GM12873 (cell line): ENCODE results near the gene FALEC.

Experiments
- TF ChIP-seq, protein P1 (sequence below): IDR thresholded peaks from 2 replicates; pipeline ENCODE4 v1.5.1; 2012; ENCODE audit warnings: low read depth, mild to moderate bottlenecking, moderate library complexity, low read length, control low read depth; ENCODE audit not compliant: insufficient read depth; ENCODE audit errors: missing control alignments

The FALEC gene

DNA sequence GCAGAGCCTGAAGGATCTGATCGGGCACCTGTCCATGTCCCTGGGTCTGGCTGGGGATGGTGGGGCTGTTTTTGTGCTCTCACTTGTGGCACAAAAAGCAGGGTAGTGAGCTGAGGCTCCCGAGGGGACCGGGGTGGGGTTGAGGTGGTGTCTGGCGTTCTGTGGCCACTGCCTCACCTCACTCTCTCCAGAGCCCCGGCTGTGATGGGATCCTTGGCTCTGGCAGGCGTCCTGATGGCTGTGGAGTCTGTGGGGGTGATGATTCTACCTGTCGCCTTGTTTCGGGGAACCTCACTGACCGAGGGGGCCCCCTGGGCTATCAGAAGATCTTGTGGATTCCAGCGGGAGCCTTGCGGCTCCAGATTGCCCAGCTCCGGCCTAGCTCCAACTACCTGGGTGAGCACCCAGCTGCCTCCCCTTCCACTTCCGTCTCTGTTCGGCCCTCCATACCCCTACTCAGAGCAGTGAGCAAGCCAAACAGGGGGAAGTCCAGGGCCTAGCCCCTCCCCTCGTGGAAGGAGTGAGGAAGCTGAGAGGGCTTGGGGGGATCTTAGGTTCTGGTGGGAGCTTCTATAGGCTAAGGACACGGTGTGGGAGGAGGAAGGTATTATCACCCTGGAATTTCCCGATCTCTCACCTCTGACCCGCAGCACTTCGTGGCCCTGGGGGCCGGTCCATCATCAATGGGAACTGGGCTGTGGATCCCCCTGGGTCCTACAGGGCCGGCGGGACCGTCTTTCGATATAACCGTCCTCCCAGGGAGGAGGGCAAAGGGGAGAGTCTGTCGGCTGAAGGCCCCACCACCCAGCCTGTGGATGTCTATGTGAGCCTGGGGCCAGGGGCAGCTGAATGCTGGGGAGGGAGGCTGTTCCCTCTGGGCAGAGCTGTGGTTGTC lies 40.7 kb downstream of the FALEC start:
- TF ChIP-seq, protein P1, sequence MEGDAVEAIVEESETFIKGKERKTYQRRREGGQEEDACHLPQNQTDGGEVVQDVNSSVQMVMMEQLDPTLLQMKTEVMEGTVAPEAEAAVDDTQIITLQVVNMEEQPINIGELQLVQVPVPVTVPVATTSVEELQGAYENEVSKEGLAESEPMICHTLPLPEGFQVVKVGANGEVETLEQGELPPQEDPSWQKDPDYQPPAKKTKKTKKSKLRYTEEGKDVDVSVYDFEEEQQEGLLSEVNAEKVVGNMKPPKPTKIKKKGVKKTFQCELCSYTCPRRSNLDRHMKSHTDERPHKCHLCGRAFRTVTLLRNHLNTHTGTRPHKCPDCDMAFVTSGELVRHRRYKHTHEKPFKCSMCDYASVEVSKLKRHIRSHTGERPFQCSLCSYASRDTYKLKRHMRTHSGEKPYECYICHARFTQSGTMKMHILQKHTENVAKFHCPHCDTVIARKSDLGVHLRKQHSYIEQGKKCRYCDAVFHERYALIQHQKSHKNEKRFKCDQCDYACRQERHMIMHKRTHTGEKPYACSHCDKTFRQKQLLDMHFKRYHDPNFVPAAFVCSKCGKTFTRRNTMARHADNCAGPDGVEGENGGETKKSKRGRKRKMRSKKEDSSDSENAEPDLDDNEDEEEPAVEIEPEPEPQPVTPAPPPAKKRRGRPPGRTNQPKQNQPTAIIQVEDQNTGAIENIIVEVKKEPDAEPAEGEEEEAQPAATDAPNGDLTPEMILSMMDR: no peak

DNA sequence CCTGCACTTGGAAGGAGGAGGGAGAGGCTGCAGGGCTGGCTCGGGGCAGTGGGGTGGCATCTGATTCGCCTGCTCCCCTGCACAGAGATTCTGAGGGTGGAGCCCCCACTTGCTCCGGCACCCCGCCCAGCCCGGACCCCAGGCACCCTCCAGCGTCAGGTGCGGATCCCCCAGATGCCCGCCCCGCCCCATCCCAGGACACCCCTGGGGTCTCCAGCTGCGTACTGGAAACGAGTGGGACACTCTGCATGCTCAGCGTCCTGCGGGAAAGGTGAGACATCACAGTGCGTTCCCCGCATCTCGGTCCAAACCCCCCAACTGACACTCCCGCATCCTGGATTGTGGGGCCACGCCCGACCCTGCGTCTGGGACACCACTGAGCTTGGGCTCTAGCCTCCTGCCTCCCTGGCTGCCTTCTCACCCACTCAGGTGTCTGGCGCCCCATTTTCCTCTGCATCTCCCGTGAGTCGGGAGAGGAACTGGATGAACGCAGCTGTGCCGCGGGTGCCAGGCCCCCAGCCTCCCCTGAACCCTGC lies 41.6 kb downstream of the FALEC start:
- TF ChIP-seq, protein P1: no peak

DNA sequence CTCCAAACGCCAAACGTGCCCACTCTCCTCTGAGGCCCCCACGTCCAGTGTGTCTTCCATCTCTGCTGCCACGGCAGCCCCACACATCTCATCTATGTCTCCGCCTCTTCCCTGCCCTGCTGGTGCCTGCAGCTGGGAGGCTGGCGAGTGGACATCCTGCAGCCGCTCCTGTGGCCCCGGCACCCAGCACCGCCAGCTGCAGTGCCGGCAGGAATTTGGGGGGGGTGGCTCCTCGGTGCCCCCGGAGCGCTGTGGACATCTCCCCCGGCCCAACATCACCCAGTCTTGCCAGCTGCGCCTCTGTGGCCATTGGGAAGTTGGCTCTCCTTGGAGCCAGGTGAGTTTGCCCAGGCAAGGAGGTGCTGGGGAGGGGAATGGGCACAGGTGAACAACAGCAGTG lies 42.3 kb downstream of the FALEC start:
- TF ChIP-seq, protein P1: no peak

DNA sequence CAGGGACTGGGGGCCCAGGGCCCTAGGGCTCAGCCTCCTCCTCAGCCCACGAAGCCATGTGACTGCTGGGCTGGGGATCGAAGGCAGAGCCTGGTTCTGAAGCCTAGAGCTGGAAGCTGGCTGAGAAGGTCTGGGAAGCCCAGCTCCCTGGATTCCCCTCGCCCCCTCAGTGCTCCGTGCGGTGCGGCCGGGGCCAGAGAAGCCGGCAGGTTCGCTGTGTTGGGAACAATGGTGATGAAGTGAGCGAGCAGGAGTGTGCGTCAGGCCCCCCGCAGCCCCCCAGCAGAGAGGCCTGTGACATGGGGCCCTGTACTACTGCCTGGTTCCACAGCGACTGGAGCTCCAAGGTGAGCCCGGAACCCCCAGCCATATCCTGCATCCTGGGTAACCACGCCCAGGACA lies 42.8 kb downstream of the FALEC start:
- TF ChIP-seq, protein P1: no peak

DNA sequence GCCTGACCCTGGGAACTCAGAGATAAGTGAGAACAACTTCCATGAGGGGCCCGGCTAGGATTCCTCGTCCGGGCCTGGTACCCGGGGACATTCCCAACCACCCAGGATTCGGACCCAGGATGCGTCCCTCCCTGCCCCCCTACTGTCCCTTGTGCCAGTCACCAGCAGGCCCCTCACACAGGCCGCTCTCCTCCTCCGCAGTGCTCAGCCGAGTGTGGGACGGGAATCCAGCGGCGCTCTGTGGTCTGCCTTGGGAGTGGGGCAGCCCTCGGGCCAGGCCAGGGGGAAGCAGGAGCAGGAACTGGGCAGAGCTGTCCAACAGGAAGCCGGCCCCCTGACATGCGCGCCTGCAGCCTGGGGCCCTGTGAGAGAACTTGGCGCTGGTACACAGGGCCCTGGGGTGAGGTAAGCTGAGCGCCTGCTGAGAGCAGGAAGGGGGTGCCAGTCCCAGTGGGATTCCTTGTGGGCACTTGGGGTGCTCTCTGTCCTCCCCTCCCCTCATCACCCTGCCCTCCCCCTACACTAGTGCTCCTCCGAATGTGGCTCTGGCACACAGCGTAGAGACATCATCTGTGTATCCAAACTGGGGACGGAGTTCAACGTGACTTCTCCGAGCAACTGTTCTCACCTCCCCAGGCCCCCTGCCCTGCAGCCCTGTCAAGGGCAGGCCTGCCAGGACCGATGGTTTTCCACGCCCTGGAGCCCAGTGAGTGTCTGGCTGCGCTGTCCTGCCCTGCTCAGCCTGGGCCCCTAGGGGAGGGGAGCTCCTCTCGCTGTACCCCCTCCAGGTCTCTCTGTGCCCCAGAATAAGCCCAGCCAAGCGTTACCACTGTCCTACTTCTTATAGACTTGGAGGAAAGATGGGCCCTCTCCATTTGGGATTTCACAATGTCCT lies 43.5 kb downstream of the FALEC start:
- TF ChIP-seq, protein P1: no peak

DNA sequence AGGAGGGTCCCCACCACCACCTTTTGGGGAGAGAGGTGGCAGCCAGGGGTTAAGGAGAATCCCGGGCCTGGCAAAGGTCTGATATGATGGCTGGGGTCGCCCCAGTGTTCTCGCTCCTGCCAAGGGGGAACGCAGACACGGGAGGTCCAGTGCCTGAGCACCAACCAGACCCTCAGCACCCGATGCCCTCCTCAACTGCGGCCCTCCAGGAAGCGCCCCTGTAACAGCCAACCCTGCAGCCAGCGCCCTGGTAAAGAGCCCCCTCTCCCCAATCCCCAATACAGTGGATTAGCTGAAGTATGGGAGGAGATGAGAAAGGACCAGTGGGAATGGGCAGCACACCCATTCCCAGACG lies 44.1 kb downstream of the FALEC start:
- TF ChIP-seq, protein P1: no peak

DNA sequence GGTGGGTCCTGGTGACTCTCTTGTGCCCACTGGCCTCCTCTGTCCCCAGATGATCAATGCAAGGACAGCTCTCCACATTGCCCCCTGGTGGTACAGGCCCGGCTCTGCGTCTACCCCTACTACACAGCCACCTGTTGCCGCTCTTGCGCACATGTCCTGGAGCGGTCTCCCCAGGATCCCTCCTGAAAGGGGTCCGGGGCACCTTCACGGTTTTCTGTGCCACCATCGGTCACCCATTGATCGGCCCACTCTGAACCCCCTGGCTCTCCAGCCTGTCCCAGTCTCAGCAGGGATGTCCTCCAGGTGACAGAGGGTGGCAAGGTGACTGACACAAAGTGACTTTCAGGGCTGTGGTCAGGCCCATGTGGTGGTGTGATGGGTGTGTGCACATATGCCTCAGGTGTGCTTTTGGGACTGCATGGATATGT lies 44.5 kb downstream of the FALEC start:
- TF ChIP-seq, protein P1: peak; percentile 99
